Gastroesophageal sphincter (tissue), 4 donors: Measurements from ENCODE around the gene KRT12. TPM values are rescaled to one million over a fixed set of nuclear protein-coding genes. Genes with fewer than 3 reads are reported as not detected.

Experiments
- ATAC-seq: fragments of 150-250 bp; one replicate; pipeline ENCODE4 v1.9.1; 2016; ENCODE audit warnings: mild to moderate bottlenecking, moderate library complexity
- H3K27ac ChIP-seq, 4 donors: fragments of 200-600 bp; sonication (generic) in 3 of 4; 1 replicate in 3 of 4; 2 replicates in 1 of 4; pipeline ENCODE4 v1.5.1; 2016 to 2019
- H3K27me3 ChIP-seq: fragments of 200-600 bp; sonication (generic); one replicate; pipeline ENCODE4 v1.5.1; 2019
- H3K36me3 ChIP-seq, 2 donors: fragments of 200-600 bp; sonication (generic); one replicate each; pipeline ENCODE4 v1.5.1; 2019; ENCODE audit warnings: control low read depth in 1 of 2
- H3K4me1 ChIP-seq, 3 donors: fragments of 200-600 bp; sonication (generic); 1 replicate in 2 of 3; 2 replicates in 1 of 3; pipeline ENCODE4 v1.5.1; 2016 to 2019; ENCODE audit warnings: control low read depth in 2 of 3
- H3K4me3 ChIP-seq, 2 donors: fragments of 200-600 bp; sonication (generic); one replicate each; pipeline ENCODE4 v1.5.1; 2019; ENCODE audit warnings: mild to moderate bottlenecking in 1 of 2, moderate library complexity in 1 of 2
- H3K9me3 ChIP-seq, 3 donors: fragments of 200-600 bp; sonication (generic); one replicate each; pipeline ENCODE4 v1.5.1; 2017 to 2019; ENCODE audit warnings: control low read depth in 2 of 3
- CTCF ChIP-seq, 4 experiments: fragments of 200-600 bp in 2 of 4; fragments of 450-650 bp in 2 of 4; sonication (generic) in 1 of 4; IDR thresholded peaks; one replicate each; pipeline ENCODE4 v1.5.1; 2017 to 2019; ENCODE audit warnings: antibody characterized with exemption in 4 of 4, mild to moderate bottlenecking in 2 of 4, moderate library complexity in 2 of 4
- EP300 ChIP-seq: sonication (generic); formaldehyde crosslinking; IDR thresholded peaks from one replicate; pipeline ENCODE4 v1.6.1; 2017; ENCODE audit warnings: antibody characterized with exemption, mild to moderate bottlenecking
- POLR2A ChIP-seq, 2 donors: fragments of 450-650 bp; IDR thresholded peaks; one replicate each; pipeline ENCODE4 v1.6.1; 2017; ENCODE audit warnings: antibody characterized with exemption in 2 of 2, mild to moderate bottlenecking in 2 of 2, moderate library complexity in 1 of 2
- POLR2AphosphoS5 ChIP-seq: sonication (generic); formaldehyde crosslinking; IDR thresholded peaks from one replicate; pipeline ENCODE4 v1.6.1; 2017; ENCODE audit warnings: antibody characterized with exemption
- WGBS, 2 donors: methylation state at CpG; one replicate each; pipeline ENCODE4 v1.1.5; 2018; ENCODE audit warnings: low coverage in 1 of 2; 5-methylcytosine and 5-hydroxymethylcytosine counted together
- total RNA-seq, 4 donors: library from RNA; depleted of rRNA; stranded (reverse); fragments of >200 nt; gene quantifications; one replicate each; pipeline ENCODE4 v1.1.0, GENCODE V29; 2016

The KRT12 gene
- total RNA-seq, 4 donors from 2014 or later, result not detected

- 63 to 90% methylated on average over 3 of the region's 3 CpGs for WGBS, 2 donors
Observed at GRCh38 chr17:40839194-40839593, 27.8 kb downstream of the KRT12 start.

GRCh38 chr17:40836020-40836419 lies 31.0 kb downstream of the KRT12 start:
- Histone ChIP-seq H3K27ac (no peak overlapping the region), H3K27me3 (no peaks in the 10 kb centered on the region), H3K4me1 (no peaks in the 10 kb centered on the region), H3K9me3 (no peaks in the 10 kb centered on the region), H3K36me3 (peaks cover 0 to 28% of the 10 kb centered on the region in 2 donors), H3K4me3 (no peak overlapping the region)
- no peak for TF ChIP-seq CTCF (IDR thresholded peaks at IDR 0.05)
- no peak for TF ChIP-seq POLR2A (IDR thresholded peaks at IDR 0.05)
- TF ChIP-seq EP300, result no peak
- no peak for TF ChIP-seq POLR2AphosphoS5
- no peak for ATAC-seq
- 96 to 100% methylated on average over 1 to 4 of the region's 4 CpGs for WGBS, 2 donors

More at GRCh38 chr17:40839194-40839593, 27.8 kb downstream of the KRT12 start:
- no peaks in the 10 kb centered on the region for H3K4me1 ChIP-seq
- no peak overlapping the region for H3K27ac ChIP-seq
- no peak for ATAC-seq
- no peak overlapping the region for H3K4me3 ChIP-seq
- no peaks in the 10 kb centered on the region for H3K9me3 ChIP-seq
- H3K36me3 ChIP-seq, result peaks cover 0 to 21% of the 10 kb centered on the region in 2 donors
- TF ChIP-seq POLR2A (IDR thresholded peaks at IDR 0.05) (no peak), EP300 (no peak), CTCF (IDR thresholded peaks at IDR 0.05) (no peak), POLR2AphosphoS5 (no peak)
- peaks cover 13% of the 10 kb centered on the region for H3K27me3 ChIP-seq

GRCh38 chr17:40833882-40834281 lies 33.1 kb downstream of the KRT12 start:
- Histone ChIP-seq H3K4me3 (no peak overlapping the region), H3K27ac (no peak overlapping the region), H3K4me1 (no peaks in the 10 kb centered on the region), H3K9me3 (no peaks in the 10 kb centered on the region), H3K36me3 (peaks cover 0 to 28% of the 10 kb centered on the region in 2 donors), H3K27me3 (no peaks in the 10 kb centered on the region)
- TF ChIP-seq POLR2AphosphoS5 (no peak), POLR2A (IDR thresholded peaks at IDR 0.05) (no peak), CTCF (IDR thresholded peaks at IDR 0.05) (no peak), EP300 (no peak)
- no peak for ATAC-seq

GRCh38 chr17:40832840-40833239 lies 34.2 kb downstream of the KRT12 start:
- H3K27me3 ChIP-seq, result no peaks in the 10 kb centered on the region
- H3K4me3 ChIP-seq, result no peak overlapping the region
- WGBS, 2 donors, result 55 to 78% methylated on average over 3 of the region's 3 CpGs
- no peaks in the 10 kb centered on the region for H3K4me1 ChIP-seq
- H3K36me3 ChIP-seq, result peaks cover 0 to 28% of the 10 kb centered on the region in 2 donors
- H3K9me3 ChIP-seq, result no peaks in the 10 kb centered on the region
- ATAC-seq, result no peak
- no peak for TF ChIP-seq CTCF (IDR thresholded peaks at IDR 0.05)
- TF ChIP-seq POLR2AphosphoS5, result no peak
- TF ChIP-seq POLR2A (IDR thresholded peaks at IDR 0.05), result no peak
- no peak for TF ChIP-seq EP300
- H3K27ac ChIP-seq, result no peak overlapping the region

GRCh38 chr17:40830085-40830776 lies 36.8 kb downstream of the KRT12 start:
- no peak overlapping the region for H3K4me3 ChIP-seq
- no peak for ATAC-seq
- WGBS, 2 donors, result 90 to 92% methylated on average over 2 of the region's 2 CpGs

More at GRCh38 chr17:40830085-40830776, 36.8 kb downstream of the KRT12 start:
- Histone ChIP-seq H3K27me3 (no peaks in the 10 kb centered on the region), H3K9me3 (no peaks in the 10 kb centered on the region), H3K27ac (no peak overlapping the region), H3K36me3 (peaks cover 0 to 17% of the 10 kb centered on the region in 2 donors), H3K4me1 (no peaks in the 10 kb centered on the region)
- TF ChIP-seq POLR2A (IDR thresholded peaks at IDR 0.05), result no peak
- TF ChIP-seq POLR2AphosphoS5, result no peak
- TF ChIP-seq CTCF (IDR thresholded peaks at IDR 0.05), result no peak
- no peak for TF ChIP-seq EP300
